ENCODE measurements around the gene RAD51B. TPM values are rescaled to one million over a fixed set of nuclear protein-coding genes. Genes with fewer than 3 reads are reported as not detected.

Gene RAD51B
- total and polyA plus RNA-seq, 9 of the 15 experiments (the other 6 are each of a cell fraction or from before 2014, with no cell fraction given), result 8.5 to 17.3 (median 11.3) TPM

- TF ChIP-seq GABPA (tag; conservative IDR thresholded peaks at IDR 0.05; ENCODE audit: low read depth) (no peak), EP400 (IDR thresholded peaks at IDR 0.05) (no peak), ZBED1 (IDR thresholded peaks at IDR 0.05) (no peak), THRB (CRISPR knock-in tag; conservative IDR thresholded peaks at IDR 0.05) (no peak), NFATC3 (IDR thresholded peaks at IDR 0.05) (no peak), CREM (IDR thresholded peaks at IDR 0.05; ENCODE audit: low read depth) (no peak), RBM22 (IDR thresholded peaks at IDR 0.05; ENCODE audit: low read depth, low read length, poor library complexity, severe bottlenecking) (no peak)
- TF ChIP-seq, protein P1, sequence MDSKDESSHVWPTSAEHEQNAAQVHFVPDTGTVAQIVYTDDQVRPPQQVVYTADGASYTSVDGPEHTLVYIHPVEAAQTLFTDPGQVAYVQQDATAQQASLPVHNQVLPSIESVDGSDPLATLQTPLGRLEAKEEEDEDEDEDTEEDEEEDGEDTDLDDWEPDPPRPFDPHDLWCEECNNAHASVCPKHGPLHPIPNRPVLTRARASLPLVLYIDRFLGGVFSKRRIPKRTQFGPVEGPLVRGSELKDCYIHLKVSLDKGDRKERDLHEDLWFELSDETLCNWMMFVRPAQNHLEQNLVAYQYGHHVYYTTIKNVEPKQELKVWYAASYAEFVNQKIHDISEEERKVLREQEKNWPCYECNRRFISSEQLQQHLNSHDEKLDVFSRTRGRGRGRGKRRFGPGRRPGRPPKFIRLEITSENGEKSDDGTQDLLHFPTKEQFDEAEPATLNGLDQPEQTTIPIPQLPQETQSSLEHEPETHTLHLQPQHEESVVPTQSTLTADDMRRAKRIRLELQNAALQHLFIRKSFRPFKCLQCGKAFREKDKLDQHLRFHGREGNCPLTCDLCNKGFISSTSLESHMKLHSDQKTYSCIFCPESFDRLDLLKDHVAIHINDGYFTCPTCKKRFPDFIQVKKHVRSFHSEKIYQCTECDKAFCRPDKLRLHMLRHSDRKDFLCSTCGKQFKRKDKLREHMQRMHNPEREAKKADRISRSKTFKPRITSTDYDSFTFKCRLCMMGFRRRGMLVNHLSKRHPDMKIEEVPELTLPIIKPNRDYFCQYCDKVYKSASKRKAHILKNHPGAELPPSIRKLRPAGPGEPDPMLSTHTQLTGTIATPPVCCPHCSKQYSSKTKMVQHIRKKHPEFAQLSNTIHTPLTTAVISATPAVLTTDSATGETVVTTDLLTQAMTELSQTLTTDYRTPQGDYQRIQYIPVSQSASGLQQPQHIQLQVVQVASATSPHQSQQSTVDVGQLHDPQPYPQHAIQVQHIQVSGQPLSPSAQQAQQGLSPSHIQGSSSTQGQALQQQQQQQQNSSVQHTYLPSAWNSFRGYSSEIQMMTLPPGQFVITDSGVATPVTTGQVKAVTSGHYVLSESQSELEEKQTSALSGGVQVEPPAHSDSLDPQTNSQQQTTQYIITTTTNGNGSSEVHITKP (IDR thresholded peaks at IDR 0.05; ENCODE audit: partially characterized antibody), result no peak
Observed at GRCh38 chr14:68145036-68145435, 325.5 kb downstream of the RAD51B start (continued).

Measured in K562 (cell line).